SK-N-SH treated with all-trans-retinoic acid at 6 μM for 48 hours (cell line): ENCODE measurements around the gene CD48.

Experiments
- ATAC-seq: fragments of 200-7000 bp; cut with Tn5 transposase; 3 replicates; pipeline ENCODE4 v1.9.1; 2020; ENCODE audit warnings: mild to moderate bottlenecking, moderate library complexity
- ARNTL ChIP-seq: fragments of 450-650 bp; formaldehyde crosslinking; IDR thresholded peaks from 2 replicates; pipeline ENCODE4 v1.5.0; 2020; ENCODE audit warnings: low read depth, mild to moderate bottlenecking, moderate library complexity, borderline replicate concordance
- BACH2 ChIP-seq: fragments of 250-450 bp; sonication (Bioruptor Pico); IDR thresholded peaks from 2 replicates; pipeline ENCODE4 v1.9.0; 2021; ENCODE audit warnings: mild to moderate bottlenecking, borderline replicate concordance
- CSDC2 ChIP-seq: fragments of 250-450 bp; sonication (Bioruptor Pico); IDR thresholded peaks from 2 replicates; pipeline ENCODE4 v1.5.0; 2020; ENCODE audit warnings: mild to moderate bottlenecking, moderate library complexity
- ESRRG ChIP-seq: fragments of 250-450 bp; sonication (Bioruptor Pico); IDR thresholded peaks from 2 replicates; pipeline ENCODE4 v1.6.1; 2021; ENCODE audit warnings: mild to moderate bottlenecking
- GLIS3 ChIP-seq: fragments of 250-450 bp; sonication (Bioruptor Pico); IDR thresholded peaks from 2 replicates; pipeline ENCODE4 v1.5.0; 2020; ENCODE audit warnings: mild to moderate bottlenecking, moderate library complexity
- ISL1 ChIP-seq: fragments of 250-450 bp; sonication (Bioruptor Pico); IDR thresholded peaks from 2 replicates; pipeline ENCODE4 v2.1.2; 2022; ENCODE audit warnings: mild to moderate bottlenecking, moderate library complexity
- OSR1 ChIP-seq: fragments of 250-450 bp; sonication (Bioruptor Pico); IDR thresholded peaks from 2 replicates; pipeline ENCODE4 v1.8.0; 2022; ENCODE audit warnings: moderate library complexity, mild to moderate bottlenecking, inconsistent platforms
- PATZ1 ChIP-seq: fragments of 250-450 bp; sonication (Bioruptor Pico); IDR thresholded peaks from 2 replicates; pipeline ENCODE4 v1.8.0; 2020; ENCODE audit warnings: mild to moderate bottlenecking, moderate library complexity, borderline replicate concordance
- PPARA ChIP-seq: fragments of 250-450 bp; sonication (Bioruptor Pico); IDR thresholded peaks from 2 replicates; pipeline ENCODE4 v1.5.0; 2020; ENCODE audit warnings: mild to moderate bottlenecking, borderline replicate concordance
- RARB ChIP-seq: fragments of 250-450 bp; sonication (Bioruptor Pico); IDR thresholded peaks from 2 replicates; pipeline ENCODE4 v1.8.0; 2021; ENCODE audit warnings: mild to moderate bottlenecking, moderate library complexity
- SNAI2 ChIP-seq: fragments of 250-450 bp; sonication (Bioruptor Pico); IDR thresholded peaks from 2 replicates; pipeline ENCODE4 v1.5.0; 2020; ENCODE audit warnings: mild to moderate bottlenecking, moderate library complexity
- TCF4 ChIP-seq: fragments of 250-450 bp; sonication (Bioruptor Pico); IDR thresholded peaks from 2 replicates; pipeline ENCODE4 v1.8.0; 2021; ENCODE audit warnings: mild to moderate bottlenecking, moderate library complexity, borderline replicate concordance
- TOX ChIP-seq: fragments of 250-450 bp; sonication (Bioruptor Pico); IDR thresholded peaks from 2 replicates; pipeline ENCODE4 v1.8.0; 2021; ENCODE audit warnings: mild to moderate bottlenecking, moderate library complexity, borderline replicate concordance
- TSHZ2 ChIP-seq: fragments of 250-450 bp; sonication (Bioruptor Pico); IDR thresholded peaks from 2 replicates; pipeline ENCODE4 v1.5.0; 2020; ENCODE audit warnings: mild to moderate bottlenecking, moderate library complexity
- ZC3H10 ChIP-seq: fragments of 250-450 bp; sonication (Bioruptor Pico); IDR thresholded peaks from 2 replicates; pipeline ENCODE4 v1.5.1; 2021; ENCODE audit warnings: mild to moderate bottlenecking, moderate library complexity
- ZFP3 ChIP-seq: fragments of 250-450 bp; sonication (Bioruptor Pico); IDR thresholded peaks from 2 replicates; pipeline ENCODE4 v1.5.0; 2020; ENCODE audit warnings: mild to moderate bottlenecking, moderate library complexity
- ZFP30 ChIP-seq: fragments of 450-650 bp; formaldehyde crosslinking; IDR thresholded peaks from 2 replicates; pipeline ENCODE4 v1.5.0; 2022; ENCODE audit warnings: mild to moderate bottlenecking, moderate library complexity
- ZNF565 ChIP-seq: fragments of 450-650 bp; formaldehyde crosslinking; conservative IDR thresholded peaks from 2 replicates; pipeline ENCODE4 v1.5.0; 2020; ENCODE audit warnings: low read depth, mild to moderate bottlenecking, moderate library complexity
- ZNF70 ChIP-seq: fragments of 450-650 bp; formaldehyde crosslinking; IDR thresholded peaks from 2 replicates; pipeline ENCODE4 v1.5.0; 2020; ENCODE audit warnings: mild to moderate bottlenecking, moderate library complexity
- ZNF8 ChIP-seq: fragments of 450-650 bp; formaldehyde crosslinking; IDR thresholded peaks from 2 replicates; pipeline ENCODE4 v1.5.0; 2020; ENCODE audit warnings: mild to moderate bottlenecking, moderate library complexity
- TF ChIP-seq, protein P1 (sequence below): fragments of 250-450 bp; sonication (Bioruptor Pico); IDR thresholded peaks from 2 replicates; pipeline ENCODE4 v1.8.0; 2021; ENCODE audit warnings: low read depth, mild to moderate bottlenecking, moderate library complexity, borderline replicate concordance
- TF ChIP-seq, protein P2 (sequence below): fragments of 250-450 bp; sonication (Bioruptor Pico); IDR thresholded peaks from 2 replicates; pipeline ENCODE4 v1.5.1; 2021; ENCODE audit warnings: mild to moderate bottlenecking, moderate library complexity

CD48 gene

DNA sequence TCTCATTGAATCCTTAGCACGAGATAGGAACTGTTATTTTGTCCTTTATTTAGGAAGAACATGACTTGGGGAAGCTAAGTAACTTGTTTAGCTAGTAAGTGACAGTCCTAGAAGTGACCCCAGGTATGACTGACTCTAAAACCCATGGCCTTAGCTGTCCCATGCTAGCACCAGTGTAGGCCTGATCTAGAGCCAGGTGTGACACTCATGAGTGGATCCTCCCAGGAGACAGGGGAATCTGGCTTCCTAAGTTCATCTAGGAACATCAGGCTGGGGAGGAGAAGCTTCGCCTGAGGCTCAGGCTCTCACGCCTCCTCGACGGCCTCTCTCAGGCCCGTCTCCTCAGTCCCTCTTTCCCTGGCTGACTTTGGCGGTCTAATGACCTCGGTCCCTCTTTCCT lies 31.2 kb downstream of the CD48 start:
- TF ChIP-seq ZFP3 (CRISPR knock-in tag) (no peak), BACH2 (CRISPR knock-in tag) (no peak), ZFP30 (no peak), ZC3H10 (CRISPR knock-in tag) (no peak), OSR1 (CRISPR knock-in tag) (no peak), SNAI2 (no peak), CSDC2 (CRISPR knock-in tag) (no peak), GLIS3 (CRISPR knock-in tag) (no peak)
- TF ChIP-seq, protein P1, sequence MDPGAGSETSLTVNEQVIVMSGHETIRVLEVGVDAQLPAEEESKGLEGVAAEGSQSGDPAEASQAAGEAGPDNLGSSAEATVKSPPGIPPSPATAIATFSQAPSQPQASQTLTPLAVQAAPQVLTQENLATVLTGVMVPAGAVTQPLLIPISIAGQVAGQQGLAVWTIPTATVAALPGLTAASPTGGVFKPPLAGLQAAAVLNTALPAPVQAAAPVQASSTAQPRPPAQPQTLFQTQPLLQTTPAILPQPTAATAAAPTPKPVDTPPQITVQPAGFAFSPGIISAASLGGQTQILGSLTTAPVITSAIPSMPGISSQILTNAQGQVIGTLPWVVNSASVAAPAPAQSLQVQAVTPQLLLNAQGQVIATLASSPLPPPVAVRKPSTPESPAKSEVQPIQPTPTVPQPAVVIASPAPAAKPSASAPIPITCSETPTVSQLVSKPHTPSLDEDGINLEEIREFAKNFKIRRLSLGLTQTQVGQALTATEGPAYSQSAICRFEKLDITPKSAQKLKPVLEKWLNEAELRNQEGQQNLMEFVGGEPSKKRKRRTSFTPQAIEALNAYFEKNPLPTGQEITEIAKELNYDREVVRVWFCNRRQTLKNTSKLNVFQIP (CRISPR knock-in tag): no peak
- no peak for ATAC-seq

DNA sequence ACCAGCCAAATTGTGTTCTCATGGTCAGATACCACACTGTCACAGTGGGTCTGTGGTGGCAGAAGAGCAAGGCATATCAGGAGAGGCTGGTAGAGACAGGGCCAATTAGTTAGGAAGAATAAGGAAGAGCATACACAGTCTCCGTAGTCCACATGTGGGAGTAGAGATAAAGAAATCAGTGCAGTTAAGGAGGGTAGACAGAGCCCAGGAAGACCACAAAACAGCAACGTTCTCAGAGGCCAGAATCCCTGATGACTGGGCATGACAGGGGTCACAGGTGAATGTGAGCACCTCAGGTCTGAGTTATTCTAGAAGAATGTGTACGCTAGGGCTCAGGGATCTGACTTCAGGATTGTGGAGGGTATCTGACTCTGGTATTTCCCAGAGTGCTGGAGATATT lies 31.7 kb downstream of the CD48 start:
- no peak for ATAC-seq
- TF ChIP-seq TCF4 (CRISPR knock-in tag) (no peak), CSDC2 (CRISPR knock-in tag) (no peak), ARNTL (no peak), RARB (CRISPR knock-in tag) (no peak), PPARA (CRISPR knock-in tag) (no peak), ESRRG (CRISPR knock-in tag) (no peak), GLIS3 (CRISPR knock-in tag) (no peak), ISL1 (CRISPR knock-in tag) (no peak), TOX (CRISPR knock-in tag) (no peak), BACH2 (CRISPR knock-in tag) (no peak), ZNF8 (no peak), TSHZ2 (CRISPR knock-in tag) (no peak), OSR1 (CRISPR knock-in tag) (no peak), ZFP30 (no peak), ZFP3 (CRISPR knock-in tag) (no peak), ZNF70 (no peak)
- TF ChIP-seq, protein P1 (CRISPR knock-in tag): no peak
- TF ChIP-seq, protein P2, sequence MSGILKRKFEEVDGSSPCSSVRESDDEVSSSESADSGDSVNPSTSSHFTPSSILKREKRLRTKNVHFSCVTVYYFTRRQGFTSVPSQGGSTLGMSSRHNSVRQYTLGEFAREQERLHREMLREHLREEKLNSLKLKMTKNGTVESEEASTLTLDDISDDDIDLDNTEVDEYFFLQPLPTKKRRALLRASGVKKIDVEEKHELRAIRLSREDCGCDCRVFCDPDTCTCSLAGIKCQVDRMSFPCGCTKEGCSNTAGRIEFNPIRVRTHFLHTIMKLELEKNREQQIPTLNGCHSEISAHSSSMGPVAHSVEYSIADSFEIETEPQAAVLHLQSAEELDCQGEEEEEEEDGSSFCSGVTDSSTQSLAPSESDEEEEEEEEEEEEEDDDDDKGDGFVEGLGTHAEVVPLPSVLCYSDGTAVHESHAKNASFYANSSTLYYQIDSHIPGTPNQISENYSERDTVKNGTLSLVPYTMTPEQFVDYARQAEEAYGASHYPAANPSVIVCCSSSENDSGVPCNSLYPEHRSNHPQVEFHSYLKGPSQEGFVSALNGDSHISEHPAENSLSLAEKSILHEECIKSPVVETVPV (CRISPR knock-in tag): no peak

DNA sequence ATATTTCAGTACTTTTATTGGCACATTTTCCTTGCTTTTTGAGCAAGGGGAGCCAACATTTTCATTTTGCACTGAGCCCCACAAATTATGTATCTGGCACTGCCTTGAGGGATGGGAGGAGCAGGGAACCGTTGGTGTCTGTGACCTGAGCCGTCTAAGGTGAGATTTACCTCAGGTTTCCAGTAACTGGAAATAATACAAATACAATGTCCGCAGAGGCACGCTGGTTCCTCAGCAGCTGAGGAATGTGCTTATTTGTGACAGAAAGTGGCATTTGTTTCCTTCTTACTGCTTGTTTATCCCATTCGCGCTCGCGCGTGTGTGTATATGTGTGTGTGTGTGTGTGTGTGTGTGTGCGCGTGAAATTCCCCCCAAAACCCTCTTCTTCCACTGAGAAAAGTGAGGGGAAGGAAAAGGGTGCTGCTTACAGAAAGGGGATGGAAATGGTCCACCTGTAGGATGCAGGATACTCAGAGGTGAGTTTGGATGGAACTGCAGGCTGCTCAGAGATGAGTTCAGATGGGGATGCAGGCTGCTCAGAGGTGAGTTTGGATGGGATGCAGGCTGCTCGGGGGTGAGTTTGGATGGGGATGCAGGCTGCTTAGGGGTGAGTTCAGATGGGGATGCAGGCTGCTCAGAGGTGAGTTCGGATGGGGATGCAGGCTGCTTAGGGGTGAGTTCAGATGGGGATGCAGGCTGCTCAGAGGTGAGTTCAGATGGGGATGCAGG lies 34.6 kb downstream of the CD48 start:
- ATAC-seq: no peak
- TF ChIP-seq ISL1 (CRISPR knock-in tag): no peak
- no peak for TF ChIP-seq CSDC2 (CRISPR knock-in tag)
- no peak for TF ChIP-seq PATZ1 (CRISPR knock-in tag)
- TF ChIP-seq ZNF8: no peak
- no peak for TF ChIP-seq GLIS3 (CRISPR knock-in tag)
- TF ChIP-seq ZNF565: no peak
- no peak for TF ChIP-seq ZC3H10 (CRISPR knock-in tag)
- TF ChIP-seq TOX (CRISPR knock-in tag): no peak
